Ishikawa (cell line): ENCODE measurements around the gene ASL.

Source experiments
- CEBPB ChIP-seq: IDR thresholded peaks from 2 replicates; pipeline ENCODE4 v1.6.1; 2012
- CREB1 ChIP-seq: IDR thresholded peaks from 2 replicates; pipeline ENCODE4 v1.6.1; 2012; ENCODE audit warnings: low read depth
- EGR1 ChIP-seq: IDR thresholded peaks from 2 replicates; pipeline ENCODE4 v1.6.1; 2012
- EP300 ChIP-seq: IDR thresholded peaks from 2 replicates; pipeline ENCODE4 v1.6.1; 2012; ENCODE audit warnings: borderline replicate concordance
- FOXM1 ChIP-seq: IDR thresholded peaks from 2 replicates; pipeline ENCODE4 v1.6.1; 2012; ENCODE audit warnings: low read depth, borderline replicate concordance
- MAX ChIP-seq: IDR thresholded peaks from 2 replicates; pipeline ENCODE4 v1.6.1; 2012
- NFIC ChIP-seq: IDR thresholded peaks from 2 replicates; pipeline ENCODE4 v1.6.1; 2012
- RAD21 ChIP-seq: IDR thresholded peaks from 2 replicates; pipeline ENCODE4 v1.6.1; 2012; ENCODE audit warnings: low read depth
- REST ChIP-seq: IDR thresholded peaks from 2 replicates; pipeline ENCODE4 v1.6.1; 2012; ENCODE audit warnings: low read depth, mild to moderate bottlenecking
- TAF1 ChIP-seq: IDR thresholded peaks from 2 replicates; pipeline ENCODE4 v1.6.1; 2012; ENCODE audit warnings: low read depth, mild to moderate bottlenecking
- TCF12 ChIP-seq: IDR thresholded peaks from 2 replicates; pipeline ENCODE4 v1.6.1; 2012; ENCODE audit warnings: low read depth
- TEAD4 ChIP-seq: IDR thresholded peaks from 2 replicates; pipeline ENCODE4 v1.6.1; 2012
- USF1 ChIP-seq: IDR thresholded peaks from 2 replicates; pipeline ENCODE4 v1.6.1; 2012
- YY1 ChIP-seq: IDR thresholded peaks from 2 replicates; pipeline ENCODE4 v1.6.1; 2012; ENCODE audit warnings: low read depth
- ZBTB7A ChIP-seq: IDR thresholded peaks from 2 replicates; pipeline ENCODE4 v1.6.1; 2012; ENCODE audit warnings: low read depth

ASL gene

DNA sequence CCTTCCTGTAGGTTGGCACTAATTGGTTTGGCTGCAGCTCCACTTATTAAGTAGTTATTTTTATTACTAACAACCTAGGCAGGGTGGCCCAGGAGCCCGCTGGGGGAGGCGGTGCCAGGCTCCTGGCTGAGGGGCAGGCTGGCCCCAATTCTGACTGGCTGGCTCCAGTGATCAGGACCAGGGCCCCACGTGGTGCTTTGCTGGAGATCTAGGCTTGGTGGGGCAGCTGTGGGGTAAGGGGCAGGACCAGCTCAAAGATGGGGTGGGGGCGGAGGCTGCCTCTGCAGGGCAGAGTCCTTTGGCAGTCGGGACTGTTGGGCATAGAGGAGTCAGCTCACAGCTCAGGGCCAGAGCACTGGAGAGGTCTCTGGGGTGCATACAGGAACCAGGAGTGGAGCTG lies 2.4 kb downstream of the ASL start:
- TF ChIP-seq ZBTB7A (no peak), TAF1 (no peak), EGR1 (no peak), USF1 (no peak), TCF12 (no peak), NFIC (no peak), TEAD4 (no peak), RAD21 (no peak), YY1 (no peak), MAX (no peak), FOXM1 (no peak), EP300 (no peak), REST (no peak), CEBPB (no peak), CREB1 (no peak)

DNA sequence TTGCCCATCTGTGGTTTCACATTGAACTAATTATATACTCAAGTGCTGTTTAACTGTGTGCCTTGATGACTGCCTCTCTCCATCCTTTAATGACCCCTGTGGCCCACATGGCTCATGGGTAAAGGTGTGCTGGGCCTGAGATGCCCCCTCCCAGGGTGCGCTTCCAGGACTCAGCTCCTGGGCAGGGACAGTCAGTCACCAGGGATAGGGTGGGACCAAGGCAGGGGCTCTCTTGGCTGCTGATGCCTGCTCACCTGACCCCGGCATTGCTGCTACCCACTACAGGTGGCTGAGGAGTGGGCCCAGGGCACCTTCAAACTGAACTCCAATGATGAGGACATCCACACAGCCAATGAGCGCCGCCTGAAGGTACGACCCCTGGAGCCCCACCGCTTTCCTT lies 6.5 kb downstream of the ASL start:
- TF ChIP-seq RAD21 (no peak), MAX (no peak), ZBTB7A (no peak), USF1 (no peak), TEAD4 (no peak), CEBPB (no peak), NFIC (no peak), YY1 (no peak), REST (no peak), TAF1 (no peak), EGR1 (no peak)

DNA sequence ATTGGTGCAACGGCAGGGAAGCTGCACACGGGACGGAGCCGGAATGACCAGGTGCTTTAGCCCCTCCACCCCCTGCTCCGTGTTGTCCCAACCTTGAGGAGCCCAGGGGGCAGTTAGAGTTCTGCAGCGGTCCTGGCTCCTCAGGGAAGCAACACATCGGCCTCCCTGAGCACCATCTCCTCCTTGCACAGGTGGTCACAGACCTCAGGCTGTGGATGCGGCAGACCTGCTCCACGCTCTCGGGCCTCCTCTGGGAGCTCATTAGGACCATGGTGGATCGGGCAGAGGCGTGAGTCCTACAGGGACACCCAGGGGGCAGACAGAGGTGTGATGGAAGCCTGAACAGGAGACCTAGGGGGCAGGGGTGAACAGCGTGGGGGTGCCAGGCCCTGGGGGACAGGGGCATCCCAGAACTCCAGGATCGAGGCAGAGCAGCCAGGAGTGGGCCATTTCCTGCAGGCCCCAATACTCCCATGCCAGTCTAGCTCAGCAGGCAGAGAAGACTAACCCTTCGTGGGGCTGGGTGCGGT lies 7.3 kb downstream of the ASL start:
- TF ChIP-seq CREB1 (no peak), RAD21 (no peak), TEAD4 (no peak), REST (no peak), EGR1 (no peak), TCF12 (no peak)

DNA sequence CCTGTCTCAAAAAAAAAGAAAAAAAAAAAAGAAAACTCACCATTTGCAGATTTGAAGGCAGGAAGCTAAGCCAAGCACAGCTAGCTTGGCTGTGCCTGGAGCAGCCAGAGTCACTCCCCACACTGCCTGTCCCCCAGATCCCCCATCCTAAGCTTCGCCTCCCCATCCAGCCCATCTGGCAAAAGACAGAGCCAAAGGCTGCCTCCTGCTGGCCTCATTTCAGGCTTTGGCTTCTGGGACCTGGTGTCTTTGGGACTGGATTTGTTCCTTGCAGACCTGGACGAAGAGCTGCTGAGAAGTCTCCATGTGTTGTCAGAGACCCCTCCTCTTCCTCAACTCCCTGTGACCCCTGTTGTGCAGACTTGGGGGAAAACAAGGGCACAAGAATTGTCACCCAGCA lies 8.1 kb downstream of the ASL start:
- TF ChIP-seq FOXM1 (no peak), USF1 (no peak), NFIC (no peak)
